HG03469 (cell line): ENCODE data around the gene CCDC174.

Experiments
- ATAC-seq: cut with Tn5 transposase; IDR thresholded peaks from one replicate; pipeline ENCODE4 v1.9.1; 2021; ENCODE audit warnings: mild to moderate bottlenecking, moderate library complexity, moderate number of reproducible peaks; ENCODE audit not compliant: unreplicated experiment

CCDC174 gene

DNA sequence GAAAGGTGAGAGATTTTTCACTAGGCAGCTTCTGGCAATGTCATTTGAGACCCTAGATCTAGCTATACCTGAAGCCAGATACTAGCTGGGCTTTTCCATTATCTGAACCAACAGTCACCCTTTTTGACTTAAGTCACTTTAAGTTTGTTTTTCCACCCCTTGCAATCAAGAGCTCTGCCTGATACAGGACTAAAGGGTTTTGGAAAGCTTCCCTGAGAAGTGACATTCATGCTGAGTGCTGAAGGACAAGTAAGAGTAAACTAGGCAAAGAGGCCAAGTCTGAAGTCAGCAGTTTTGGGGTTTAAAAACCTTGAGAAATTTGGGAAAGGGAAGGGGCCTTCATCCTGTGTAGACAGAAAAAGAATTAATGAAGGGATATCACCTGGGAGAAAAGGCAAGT, 27.1 kb upstream of the CCDC174 start:
- no peak for ATAC-seq

- no peak for ATAC-seq
Observed at GRCh38 chr3:14625443-14625842, 26.1 kb upstream of the CCDC174 start.

- no peak for ATAC-seq
Observed at GRCh38 chr3:14627815-14628214, 23.7 kb upstream of the CCDC174 start.

DNA sequence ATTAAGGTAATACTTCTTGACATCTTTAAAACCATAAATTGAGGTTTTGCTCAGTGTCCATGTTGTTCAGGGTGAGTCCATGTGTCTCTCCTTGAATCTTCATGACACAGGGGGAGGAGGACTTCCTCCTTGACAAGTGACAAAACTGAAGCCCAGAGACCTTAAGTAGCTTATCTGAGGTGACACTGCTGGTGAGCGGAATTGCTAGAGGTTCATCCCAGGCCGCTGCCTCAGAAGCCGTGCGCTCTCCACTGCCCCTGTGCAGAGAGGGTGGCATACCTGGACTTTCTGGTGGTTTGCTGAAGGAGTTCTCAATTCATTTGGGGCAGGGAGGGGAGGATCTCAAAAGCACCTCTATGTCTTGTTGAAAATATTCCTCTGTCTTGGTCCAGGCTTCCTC, 23.2 kb upstream of the CCDC174 start:
- ATAC-seq: no peak

DNA sequence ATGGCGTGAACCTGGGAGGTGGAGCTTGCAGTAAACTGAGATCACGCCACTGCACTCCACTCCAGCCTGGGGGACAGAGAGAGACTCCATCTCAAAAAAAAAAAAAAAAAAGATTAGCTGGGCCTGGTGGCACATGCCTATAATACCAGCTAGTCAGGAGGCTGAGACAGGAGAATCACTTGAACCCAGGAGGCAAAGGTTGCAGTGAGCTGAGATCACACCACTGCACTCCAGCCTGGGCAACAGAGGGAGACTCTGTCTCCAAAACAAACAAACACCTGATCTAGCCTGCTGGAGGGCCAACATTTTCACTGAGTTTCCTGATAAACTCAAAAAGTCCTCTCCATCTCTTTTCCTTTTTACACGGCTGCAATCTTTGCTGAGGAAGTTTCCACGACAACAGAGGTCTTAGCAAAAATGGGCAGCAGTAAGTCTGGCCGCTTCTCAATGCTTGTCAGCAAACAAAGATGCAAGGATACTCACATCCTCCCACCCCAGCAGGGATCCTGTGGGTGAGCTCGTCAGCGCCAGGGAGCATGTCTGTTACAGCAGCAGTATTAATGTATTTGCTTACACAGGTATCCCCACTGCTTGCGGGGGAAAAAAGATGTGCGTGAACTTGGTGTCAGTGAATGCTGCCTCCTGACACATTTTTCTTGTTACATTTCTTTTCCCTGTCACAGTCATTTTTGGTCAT, 21.0 kb upstream of the CCDC174 start:
- ATAC-seq: no peak

- ATAC-seq: no peak
Observed at GRCh38 chr3:14631101-14631497, 20.5 kb upstream of the CCDC174 start.

GRCh38 chr3:14631687-14632441, 19.7 kb upstream of the CCDC174 start:
- ATAC-seq: no peak

GRCh38 chr3:14632442-14632930, 19.1 kb upstream of the CCDC174 start:
- ATAC-seq: no peak

DNA sequence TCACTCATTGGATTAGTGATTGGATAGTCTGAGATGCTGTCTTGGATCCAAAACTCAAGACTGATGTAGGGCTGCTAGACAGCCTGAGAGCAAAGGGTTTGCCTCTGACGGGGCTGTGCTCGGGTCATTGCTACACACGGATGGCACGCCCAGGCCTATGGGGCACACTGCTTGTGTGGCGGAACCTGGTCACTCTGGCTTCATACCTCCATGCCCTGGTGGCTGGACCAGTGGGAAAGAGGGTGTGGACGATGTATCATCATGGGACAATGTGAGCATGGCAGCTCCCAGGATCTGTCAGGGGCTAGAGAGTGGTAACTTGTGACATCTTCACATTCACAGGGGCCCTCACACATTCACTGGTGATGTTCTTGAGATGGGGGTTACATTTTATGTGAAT, 18.1 kb upstream of the CCDC174 start:
- no peak for ATAC-seq

GRCh38 chr3:14633819-14634424, 17.6 kb upstream of the CCDC174 start:
- no peak for ATAC-seq

GRCh38 chr3:14634763-14635400, 16.7 kb upstream of the CCDC174 start:
- no peak for ATAC-seq

- no peak for ATAC-seq
Observed at GRCh38 chr3:14636496-14637087, 15.0 kb upstream of the CCDC174 start.

DNA sequence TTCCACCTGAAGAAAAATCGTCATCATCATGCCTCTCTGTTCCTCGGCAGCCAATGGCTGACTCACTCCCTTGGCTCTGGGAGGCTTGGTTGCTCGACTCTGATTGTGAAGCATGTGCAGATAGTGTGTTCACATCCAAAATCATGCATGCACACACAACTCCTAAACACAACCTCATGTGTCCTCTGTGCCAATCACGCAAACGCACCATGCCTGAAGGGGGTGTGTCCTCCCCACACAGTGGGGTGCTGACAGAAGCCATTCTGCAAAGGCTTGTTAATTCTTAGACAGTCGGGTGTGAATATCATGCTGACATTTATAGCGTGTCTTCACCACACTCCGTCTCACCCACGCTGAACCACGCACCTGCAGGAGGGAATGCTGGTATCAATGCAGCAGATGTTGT, 11.4 kb upstream of the CCDC174 start:
- ATAC-seq: no peak

- ATAC-seq: no peak
Observed at GRCh38 chr3:14640734-14641133, 10.8 kb upstream of the CCDC174 start.

DNA sequence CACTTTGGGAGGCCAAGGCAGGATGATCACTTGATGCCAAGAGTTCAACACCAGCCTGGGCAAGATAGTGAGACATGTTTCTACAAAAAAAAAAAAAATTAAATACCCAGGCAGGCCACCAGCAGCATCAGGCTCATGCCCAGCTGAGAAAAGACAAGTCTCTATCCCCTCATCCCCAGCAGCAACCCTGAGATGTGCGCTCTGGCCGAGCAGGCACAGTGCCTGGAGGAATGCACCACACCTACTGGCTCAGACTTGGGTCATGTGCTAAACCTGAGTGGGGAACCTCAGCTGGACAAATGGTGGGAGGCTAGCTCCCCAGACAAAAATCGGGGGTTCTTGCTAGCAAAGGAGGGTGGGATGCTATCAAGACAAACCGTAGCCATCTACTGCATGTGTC, 10.2 kb upstream of the CCDC174 start:
- no peak for ATAC-seq

DNA sequence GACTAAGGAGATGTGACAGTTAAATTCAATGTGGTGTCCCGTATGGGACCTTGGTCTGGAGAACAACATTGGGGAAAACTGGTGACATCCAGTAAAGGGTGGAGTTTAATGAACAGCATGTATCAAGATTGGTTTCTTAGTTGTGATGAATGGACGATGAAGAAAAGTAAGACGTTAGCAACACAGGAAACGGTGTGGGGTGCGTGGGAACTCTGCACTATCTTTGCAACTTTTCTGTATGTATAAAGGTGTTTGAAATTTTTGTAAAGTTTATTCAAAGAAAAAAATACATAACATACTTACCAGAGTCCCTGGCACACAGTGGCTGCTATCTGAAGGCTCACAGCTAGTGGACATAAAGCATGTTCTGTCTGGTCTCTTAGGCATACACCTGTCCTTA, 6.1 kb upstream of the CCDC174 start:
- no peak for ATAC-seq

GRCh38 chr3:14646131-14646573, 5.4 kb upstream of the CCDC174 start:
- ATAC-seq: no peak

GRCh38 chr3:14646589-14647413, 4.8 kb upstream of the CCDC174 start:
- ATAC-seq: no peak

DNA sequence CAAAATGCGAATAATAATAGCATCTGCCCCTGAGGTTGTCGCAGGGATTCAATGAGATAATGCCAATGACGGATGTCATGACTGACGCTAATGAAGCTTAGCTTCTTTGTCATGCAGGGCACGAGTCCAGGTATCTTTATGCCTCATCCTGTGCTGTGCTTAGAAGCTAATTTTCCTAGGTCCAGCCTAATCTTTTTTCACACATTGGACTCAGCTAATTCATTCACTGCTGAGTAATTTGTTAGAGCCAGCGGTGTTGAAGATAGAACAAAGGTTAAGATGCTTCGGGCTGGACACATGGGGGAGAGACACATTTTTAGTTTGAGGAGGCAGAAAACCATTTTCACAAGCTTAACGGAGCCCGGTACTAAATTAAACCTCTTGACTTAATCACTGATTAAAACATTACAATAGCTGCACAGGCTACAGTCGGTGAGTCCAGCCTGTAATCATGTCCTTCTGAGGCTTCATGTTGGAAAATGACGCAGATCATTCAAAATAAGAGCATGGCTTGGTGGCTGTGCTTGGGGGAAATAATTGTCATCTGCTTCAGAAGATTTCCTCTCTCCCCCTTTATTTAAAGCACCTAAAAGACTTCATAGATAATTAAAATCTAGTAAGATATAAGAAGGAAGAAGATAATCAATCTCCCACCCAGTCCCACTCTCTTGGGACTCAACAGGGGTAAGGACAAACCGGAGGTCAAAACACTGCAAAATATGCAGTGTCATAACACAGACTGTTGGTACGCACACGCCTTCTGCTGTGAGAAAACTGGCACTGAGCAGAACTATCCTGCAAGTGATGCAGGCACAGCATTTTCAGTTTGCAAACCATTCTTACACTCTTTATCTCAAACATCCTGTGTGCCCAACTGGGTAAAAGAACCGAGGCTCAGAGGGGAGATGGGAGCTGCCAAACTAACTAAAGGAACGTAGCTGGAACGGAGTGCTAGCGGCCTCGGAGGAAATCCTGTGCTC, 3.3 kb upstream of the CCDC174 start:
- no peak for ATAC-seq
